ENCODE results near the gene MYLK2. TPM values are rescaled to one million over a fixed set of nuclear protein-coding genes. Genes with fewer than 3 reads are reported as not detected.

The MYLK2 gene
- polyA plus RNA-seq, 10 donors, result 26.6 to 54.6 (median 42.6) TPM

DNA sequence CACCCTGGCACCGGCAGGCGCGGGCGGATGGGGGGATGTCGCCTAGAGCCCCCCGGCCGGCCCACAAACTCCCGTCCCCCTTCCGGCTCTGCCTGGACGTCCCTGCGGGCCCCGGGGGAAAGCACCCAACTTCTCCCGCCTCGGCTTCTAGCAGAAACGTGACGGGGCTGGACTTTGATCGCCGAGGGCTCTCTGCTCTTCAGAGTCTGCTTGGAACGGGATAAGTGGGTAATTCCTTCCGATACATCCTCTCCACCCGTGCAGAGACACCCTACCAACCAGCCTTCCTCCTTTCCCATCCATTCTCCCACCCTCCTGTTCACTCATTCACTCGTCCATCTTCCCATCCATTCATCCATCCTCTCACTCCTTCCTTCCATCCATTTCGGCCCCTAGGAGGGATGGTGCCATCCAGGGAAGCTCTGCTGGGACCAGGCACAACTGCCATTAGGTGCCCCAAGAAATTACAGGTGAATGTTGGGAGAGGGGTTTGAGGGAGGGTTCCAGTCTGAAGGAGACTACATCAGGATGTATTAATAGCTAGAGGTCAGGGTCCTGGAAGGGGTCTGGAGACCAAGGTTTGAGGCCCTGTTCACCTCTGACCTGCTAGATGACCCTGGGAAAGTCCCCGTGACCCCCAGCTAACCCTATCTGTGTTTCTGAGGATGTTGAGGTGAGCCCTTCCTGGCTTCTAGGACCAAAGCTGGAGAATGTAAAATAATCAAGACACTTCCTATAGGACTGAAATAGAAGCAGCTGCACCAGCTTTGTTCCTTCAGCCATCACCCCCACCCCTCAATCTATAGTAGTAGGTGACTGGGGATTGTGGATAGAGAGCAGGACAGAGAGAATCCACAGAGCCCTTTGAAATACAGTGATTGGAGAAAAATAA lies 51.8 kb downstream of the MYLK2 start:
- no peak for DNase-seq

DNA sequence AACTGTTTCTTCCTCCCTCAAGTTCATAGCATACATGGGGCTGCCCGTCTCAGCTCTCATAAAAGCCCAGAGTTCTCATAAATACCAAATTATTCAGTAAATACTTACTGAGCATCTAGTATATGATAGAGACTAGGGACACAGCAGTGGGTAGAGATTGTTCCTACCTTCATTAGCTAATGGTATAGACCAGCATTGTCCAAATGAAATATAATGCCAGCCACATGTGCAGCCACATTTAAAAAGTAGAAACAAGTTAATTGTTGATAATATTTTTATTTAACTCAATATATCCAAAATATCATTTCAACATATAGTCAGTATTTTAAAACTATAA lies 52.4 kb downstream of the MYLK2 start:
- no peak for DNase-seq

DNA sequence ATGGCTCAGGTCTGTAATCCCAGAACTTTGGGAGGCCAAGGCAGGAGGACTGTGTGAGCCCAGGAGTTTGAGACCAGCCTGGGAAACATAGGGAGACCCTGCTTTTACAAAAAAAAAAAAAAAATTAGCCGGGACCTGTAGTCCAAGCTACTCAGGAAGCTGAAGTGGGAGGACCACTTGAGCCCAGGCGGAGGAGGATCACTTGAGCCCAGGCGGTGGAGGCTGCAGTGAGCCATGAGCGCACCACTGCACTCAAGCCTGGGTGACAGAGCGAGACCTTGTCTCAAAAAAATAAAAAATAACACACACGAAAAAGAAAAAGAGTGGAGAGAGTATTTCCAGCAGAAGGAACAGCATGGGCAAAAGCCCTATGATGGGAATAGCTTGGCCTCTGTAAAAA lies 53.2 kb downstream of the MYLK2 start:
- no peak for DNase-seq

DNA sequence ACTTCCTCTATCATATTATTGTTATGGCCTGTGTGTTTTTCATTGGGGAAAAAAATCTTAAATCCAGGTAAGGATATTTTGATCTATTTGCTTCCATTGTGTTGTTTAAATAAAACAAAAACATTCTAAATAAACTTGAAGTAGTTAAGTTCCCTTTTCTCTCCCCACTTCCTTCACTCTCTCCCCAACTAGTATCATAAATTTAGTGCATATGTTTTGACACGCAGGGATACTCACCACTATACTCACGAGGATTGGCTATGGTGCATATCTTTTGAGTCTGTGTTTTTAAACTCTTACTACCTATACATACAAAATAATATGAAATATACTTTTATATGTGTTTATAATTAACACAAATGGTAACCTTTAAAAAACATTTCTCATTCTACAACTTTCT lies 56.5 kb downstream of the MYLK2 start:
- DNase-seq, result no peak

DNA sequence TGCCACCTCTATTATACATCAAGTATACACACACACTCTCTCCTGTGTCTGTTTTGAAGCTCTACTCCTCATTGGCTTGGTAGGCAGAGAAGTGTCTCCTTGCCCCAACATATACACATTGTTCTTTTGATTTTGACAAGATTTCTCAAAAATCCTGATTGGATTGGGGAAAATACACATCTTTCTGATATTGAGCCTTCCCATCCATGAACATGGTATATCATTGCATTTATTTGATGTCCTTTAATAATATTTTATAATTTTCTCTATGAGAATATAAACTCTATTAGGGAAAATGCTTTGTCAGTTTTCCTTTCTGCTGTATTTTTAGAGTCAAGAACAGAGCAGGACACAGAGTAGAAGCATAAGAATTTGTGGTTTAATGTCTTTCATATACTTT lies 58.5 kb downstream of the MYLK2 start:
- no peak for DNase-seq

DNA sequence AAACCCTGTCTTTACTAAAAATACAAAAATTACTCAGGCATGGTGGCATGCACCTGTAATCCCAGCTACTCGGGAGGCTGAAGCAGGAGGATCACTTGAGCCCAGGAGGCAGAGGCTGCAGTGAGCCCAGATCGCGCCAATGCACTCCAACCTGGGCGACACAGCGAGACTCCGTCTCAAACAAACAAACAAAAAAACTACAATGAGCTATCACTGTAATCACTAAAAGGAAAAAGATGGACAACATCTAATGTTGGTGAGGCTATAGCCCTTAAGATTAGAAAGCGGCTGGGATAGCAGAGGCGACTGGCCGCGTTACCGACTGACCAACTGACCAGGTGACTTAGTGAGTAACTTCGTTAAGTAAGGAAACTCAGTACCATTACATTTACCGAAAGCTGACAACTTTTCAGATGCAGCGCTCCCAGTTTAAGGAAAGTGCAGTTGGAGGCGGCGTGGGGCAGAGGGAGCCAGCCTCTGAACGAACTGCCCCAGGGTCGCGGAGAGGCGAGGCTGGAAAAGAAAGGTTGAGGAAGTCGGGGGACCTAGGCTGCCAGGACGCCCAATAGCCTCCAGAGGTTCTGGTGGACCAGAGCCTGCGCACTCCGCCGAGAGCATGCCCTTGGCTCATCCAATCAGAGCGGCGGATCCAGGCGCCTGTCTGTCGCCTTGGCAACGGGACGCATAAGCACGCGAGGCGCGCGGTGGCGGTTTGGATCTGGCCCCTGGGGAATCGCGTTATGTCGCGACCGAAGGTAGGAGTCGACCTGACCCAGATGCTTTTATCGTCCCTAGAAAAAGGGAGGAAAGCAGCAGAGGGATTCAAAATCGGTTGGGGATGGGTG lies 60.2 kb downstream of the MYLK2 start:
- DNase-seq, result peak; percentile 87 to 95 (median 89)

DNA sequence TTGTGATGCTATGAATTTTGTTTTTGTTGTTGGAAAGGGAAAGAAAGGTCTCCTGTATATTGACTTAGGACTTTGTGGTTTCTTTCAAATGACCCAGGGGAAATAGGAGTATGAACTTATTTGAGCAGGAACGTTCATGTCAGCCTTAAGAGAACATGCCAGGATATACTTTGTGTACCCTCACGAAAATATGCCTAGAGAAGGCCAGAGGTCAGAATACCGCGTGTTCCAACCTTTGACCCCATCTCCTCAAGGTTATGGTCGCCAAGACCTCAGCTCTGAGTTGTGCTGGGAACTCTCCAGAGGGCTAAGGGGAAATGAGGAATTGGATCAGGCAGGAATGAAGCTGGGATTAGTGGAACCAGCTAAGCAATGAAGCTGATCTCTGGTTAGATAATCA lies 62.8 kb downstream of the MYLK2 start:
- DNase-seq, result no peak

DNA sequence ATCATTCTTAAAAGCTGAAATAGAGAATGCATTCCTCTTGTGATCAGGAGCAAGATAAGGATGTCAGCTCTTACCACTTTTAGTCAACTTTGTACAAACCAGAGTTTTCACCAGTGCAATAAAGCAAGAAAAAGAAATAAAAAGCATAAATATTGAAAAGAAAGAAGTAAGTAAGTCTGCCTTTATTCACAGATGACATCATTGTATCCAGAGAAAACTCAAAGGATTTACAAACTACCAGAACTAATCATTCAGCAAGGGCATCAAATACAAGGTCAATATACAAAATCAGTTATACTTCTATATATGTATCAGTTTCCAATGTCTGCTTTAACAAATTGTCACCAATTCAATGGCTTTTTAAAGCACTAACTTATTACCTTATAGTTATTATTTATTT lies 64.7 kb downstream of the MYLK2 start:
- DNase-seq, result no peak

Other genes with a start within 250 kb of the MYLK2 start
- 10 to 100 TPM; 14.0 to 46.5 (median 29.0) TPM for gene ID1, start 214.1 kb upstream of the MYLK2 start, polyA plus RNA-seq (ENCODE audit: insufficient read length in 10 of 10)
- 10 to 100 TPM in 2 of 10 donors, 1 to 10 TPM in 8; 6.9 to 11.3 (median 9.1) TPM for gene COX4I2, start 181.4 kb upstream of the MYLK2 start, polyA plus RNA-seq (ENCODE audit: insufficient read length in 10 of 10)
- 10 to 100 TPM; 25.7 to 59.9 (median 37.6) TPM for gene BCL2L1, start 96.5 kb upstream of the MYLK2 start, polyA plus RNA-seq (ENCODE audit: insufficient read length in 10 of 10)
- gene TPX2, start 80.1 kb upstream of the MYLK2 start, polyA plus RNA-seq (ENCODE audit: insufficient read length in 10 of 10), result 10 to 100 TPM; 20.0 to 46.9 (median 30.5) TPM
- 10 to 100 TPM in 1 of 10 donors, 1 to 10 TPM in 9; 3.9 to 10.8 (median 5.0) TPM for gene FOXS1, start 26.2 kb downstream of the MYLK2 start, polyA plus RNA-seq (ENCODE audit: insufficient read length in 10 of 10)
- gene DUSP15, start 51.2 kb downstream of the MYLK2 start, polyA plus RNA-seq (ENCODE audit: insufficient read length in 10 of 10), result 1 to 10 TPM; 1.2 to 3.4 (median 2.2) TPM
- gene TTLL9, start 51.3 kb downstream of the MYLK2 start, polyA plus RNA-seq (ENCODE audit: insufficient read length in 10 of 10), result under 1 TPM in 9 of 10 donors, not detected in 1; 0.09 to 0.27 (median 0.15) TPM
- 10 to 100 TPM; 13.2 to 17.8 (median 15.6) TPM for gene PDRG1, start 132.7 kb downstream of the MYLK2 start, polyA plus RNA-seq (ENCODE audit: insufficient read length in 10 of 10)
- gene XKR7, start 148.8 kb downstream of the MYLK2 start, polyA plus RNA-seq (ENCODE audit: insufficient read length in 10 of 10), result under 1 TPM in 8 of 10 donors, not detected in 2; 0.07 to 0.16 (median 0.09) TPM
- 1 to 10 TPM; 4.3 to 7.0 (median 5.2) TPM for gene CCM2L, start 191.1 kb downstream of the MYLK2 start, polyA plus RNA-seq (ENCODE audit: insufficient read length in 10 of 10)
- 1 to 10 TPM; 3.4 to 5.7 (median 4.5) TPM for gene HCK, start 232.9 kb downstream of the MYLK2 start, polyA plus RNA-seq (ENCODE audit: insufficient read length in 10 of 10)